Right ventricle myocardium inferior (tissue), 1 donor: ENCODE data around the gene CCSAP. TPM values are rescaled to one million over a fixed set of nuclear protein-coding genes. Genes with fewer than 3 reads are reported as not detected.
"Not testable (repeated sequence)": the region's sequence is repeated elsewhere in the genome, so short reads cannot be mapped to it uniquely, and the experiment has no call there.

Experiments used
- ATAC-seq: fragments of 200-7000 bp; cut with Tn5 transposase; one replicate; pipeline ENCODE4 v1.9.1; 2020; ENCODE audit warnings: mild to moderate bottlenecking, moderate library complexity
- DNase-seq: peaks from one replicate; pipeline ENCODE4 v3.0.0; 2021; ENCODE audit errors: missing footprints
- intact Hi-C: fragments of 100-400 bp; cut with DNase I; formaldehyde crosslinking; loops from one replicate; pipeline ENCODE4 v1.11.0; 2022
- long read RNA-seq: library from polyadenylated mRNA; unstranded; transcript quantifications from one replicate; pipeline ENCODE4 v2.0.0, GENCODE V29; 2021
- total RNA-seq: library from RNA; stranded (reverse); fragmentation: NEBNext Ultra II Directional; extraction: Animal tissue kit (Norgen Biotek cat#: 25700); gene quantifications from one replicate; pipeline ENCODE4 v1.2.1, GENCODE V29; 2021
- donor health status: DM: no; HTN: yes; CAD: no; lungs with severe emphysema.

Gene CCSAP, protein sequence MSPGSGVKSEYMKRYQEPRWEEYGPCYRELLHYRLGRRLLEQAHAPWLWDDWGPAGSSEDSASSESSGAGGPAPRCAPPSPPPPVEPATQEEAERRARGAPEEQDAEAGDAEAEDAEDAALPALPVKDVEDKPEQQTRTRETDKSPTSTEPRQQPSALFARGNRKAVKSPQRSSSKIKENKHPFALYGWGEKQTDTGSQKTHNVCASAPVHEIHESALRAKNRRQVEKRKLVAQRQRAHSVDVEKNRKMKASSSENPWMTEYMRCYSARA
- 2.3 TPM for total RNA-seq
- long read RNA-seq: 0 reads

DNA sequence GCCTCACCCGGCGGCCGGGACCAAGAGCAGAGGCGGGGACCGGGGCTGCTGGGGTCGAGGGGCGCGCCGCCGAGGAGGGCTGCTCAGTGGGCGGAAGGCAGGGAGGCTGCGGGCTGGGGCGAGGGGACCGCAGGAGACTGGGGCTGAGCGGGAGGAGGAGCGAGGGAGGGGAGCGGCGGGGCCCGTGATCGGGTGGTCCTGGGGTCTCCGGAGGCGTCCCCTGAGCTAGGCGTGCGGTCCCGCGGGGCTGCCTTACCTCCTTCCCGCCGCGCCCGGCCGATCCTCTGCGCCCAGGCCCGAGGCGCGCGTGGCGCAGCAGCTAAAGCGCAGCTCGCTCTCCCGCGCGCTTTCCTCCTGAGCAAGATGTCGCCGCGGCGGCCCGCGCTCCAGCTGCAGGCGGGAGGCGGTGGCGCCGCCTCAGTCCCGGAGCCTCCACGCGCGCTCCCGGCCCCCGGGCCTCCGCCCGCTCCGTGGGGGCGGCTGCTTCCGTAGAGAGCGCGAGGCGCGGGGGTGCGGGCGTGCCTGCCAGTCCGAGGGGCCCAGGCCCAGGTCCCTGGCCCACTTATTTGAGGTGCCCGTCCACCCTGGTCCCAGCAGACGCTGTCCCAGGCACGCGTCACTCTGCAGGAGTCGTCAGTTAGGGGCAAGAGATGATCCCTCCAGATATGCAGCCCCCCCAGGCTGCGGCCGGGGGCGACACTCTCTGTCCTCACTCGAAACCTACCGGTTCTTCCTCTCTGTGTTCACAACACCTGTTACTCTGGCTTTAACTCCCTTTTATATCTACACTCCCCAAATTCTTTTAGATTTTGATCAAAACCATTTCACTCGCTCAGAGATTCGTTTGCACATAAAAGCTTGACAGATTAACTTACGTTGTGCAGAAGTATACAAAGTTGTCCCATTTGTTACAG lies at the start of gene CCSAP:
CCSAP (minus strand) TSS at position 392 of the 914 bp plus-strand sequence. CDS start 582 bp downstream, outside the sequence.
- intact Hi-C loops: loop anchor here (5.0 kb wide), 1 partner anchor 71 kb away; the partner anchor contains the start of gene RAB4A
- DNase-seq: peak; percentile 85
- peak; percentile 85 for ATAC-seq

DNA sequence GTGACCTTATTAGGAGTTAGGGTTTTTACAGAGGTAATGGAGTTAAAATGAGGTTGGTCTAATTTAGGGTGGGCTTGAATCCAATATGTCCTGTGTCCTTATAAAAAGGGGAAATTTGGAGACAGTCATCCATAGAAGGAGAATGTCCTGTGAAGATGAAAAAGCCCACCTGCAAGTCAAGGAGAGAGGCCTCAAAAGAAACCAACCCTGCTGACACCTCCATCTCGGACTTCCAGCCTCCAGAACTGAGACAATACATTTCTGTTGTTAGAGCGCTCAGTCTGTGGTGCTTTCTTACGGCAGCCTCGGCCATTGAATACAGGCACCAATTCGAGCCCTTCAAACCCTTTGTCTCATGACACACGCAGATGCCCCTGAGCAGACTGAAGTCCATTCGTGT lies 47.3 kb upstream of the CCSAP start:
- DNase-seq: no peak
- intact Hi-C loops: no loop called here
- no peak for ATAC-seq

DNA sequence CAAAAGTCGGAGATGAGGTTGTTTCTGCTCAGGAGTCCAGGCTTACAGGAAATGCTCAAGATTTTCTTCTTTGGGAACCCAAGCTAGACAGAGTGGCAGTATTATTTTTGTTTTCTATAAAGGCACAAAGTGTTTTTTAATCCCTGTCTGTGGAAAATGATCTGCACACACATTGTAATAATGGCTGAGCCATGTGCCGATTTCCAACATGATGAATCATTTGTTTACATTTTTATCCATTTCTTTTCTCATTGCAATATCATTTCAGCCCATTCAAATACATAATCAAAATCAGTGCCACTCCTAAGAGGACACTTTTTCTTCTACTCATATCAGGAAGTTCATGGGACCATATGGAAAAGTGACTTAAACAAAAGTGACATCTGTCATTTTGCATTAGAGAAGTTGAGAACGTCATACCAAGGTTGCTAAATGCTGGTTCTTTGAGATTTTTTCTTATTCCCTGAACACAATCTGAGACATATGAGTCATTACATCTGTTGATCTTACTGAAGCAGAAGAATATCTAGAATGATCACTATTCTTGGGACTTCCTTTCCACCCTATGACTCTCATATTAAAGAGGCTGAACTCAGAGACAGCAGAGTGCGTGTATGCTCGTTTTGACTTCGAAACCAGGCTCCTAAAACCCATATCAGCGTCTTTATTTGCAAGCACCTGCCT lies 46.2 kb upstream of the CCSAP start:
- ATAC-seq (no peak), DNase-seq (no peak)
- intact Hi-C loops: no loop called here

DNA sequence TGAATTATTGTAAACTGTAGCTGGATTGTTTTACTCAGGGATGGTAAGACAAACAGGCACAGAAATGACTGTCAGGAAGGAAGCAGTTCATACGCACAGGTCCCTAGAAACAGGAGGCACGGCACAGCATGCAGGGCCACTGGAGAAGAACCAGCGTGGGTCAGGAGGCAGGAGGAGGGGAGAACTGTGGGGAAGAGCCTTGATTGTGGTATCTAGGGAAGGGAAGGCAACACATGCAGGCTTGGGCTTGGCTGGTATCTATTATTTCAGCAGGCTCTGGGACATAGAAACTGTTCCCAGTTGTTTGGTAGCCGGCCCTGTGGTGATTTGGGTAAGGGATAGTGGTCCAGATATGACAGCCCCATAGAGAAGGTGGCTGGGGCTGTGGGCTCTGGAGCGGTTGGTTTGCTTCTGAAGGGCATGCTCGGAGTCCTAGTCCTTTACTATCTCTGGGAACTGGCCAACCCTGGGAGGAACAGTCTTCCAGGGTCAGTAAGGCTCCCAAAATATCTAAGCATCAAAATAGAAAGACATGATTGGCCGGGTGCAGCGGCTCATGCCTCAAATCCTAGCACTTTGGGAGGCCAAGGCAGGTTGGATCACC lies 43.1 kb upstream of the CCSAP start:
- intact Hi-C loops: no loop called here
- DNase-seq (no peak), ATAC-seq (peak; percentile 68)

DNA sequence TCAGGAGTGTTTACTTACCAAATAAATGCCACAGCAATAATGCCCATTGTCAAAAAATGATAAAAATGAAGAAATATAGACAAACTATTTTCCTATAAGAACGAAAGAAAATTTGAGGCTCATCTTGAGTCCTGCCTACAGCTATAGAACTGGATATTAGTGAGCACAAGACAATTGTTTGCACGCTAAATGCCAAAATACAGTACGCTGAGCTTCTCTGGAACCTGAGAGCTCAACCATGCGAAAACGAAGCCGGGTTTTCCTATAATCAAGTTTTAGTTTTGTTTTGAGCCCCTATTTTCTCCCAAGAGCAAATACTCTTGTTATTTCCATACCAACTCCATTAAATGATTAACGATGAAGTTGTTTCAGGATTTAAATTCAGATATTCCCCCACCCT lies 42.0 kb upstream of the CCSAP start:
- DNase-seq (no peak), ATAC-seq (no peak)
- intact Hi-C loops: no loop called here

DNA sequence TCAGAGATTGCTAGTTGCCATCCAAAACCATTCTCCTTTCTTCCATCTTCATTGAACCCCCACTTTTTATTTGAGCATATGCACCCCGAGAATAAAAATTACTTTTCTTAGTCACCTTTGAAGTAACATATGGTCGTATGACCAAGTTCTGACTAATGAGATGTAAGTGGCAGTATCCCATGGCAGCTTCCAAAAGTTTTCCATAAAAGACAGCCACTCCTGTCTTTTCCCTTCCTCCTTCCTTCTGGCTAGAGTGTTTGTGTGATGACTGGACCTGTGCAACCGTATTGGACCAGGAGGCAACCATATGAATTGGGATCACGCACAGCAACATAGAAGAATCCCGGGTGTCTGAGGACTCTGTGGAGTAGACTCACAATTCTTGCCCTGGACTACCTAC lies 41.1 kb upstream of the CCSAP start:
- intact Hi-C loops: no loop called here
- DNase-seq (no peak), ATAC-seq (no peak)

DNA sequence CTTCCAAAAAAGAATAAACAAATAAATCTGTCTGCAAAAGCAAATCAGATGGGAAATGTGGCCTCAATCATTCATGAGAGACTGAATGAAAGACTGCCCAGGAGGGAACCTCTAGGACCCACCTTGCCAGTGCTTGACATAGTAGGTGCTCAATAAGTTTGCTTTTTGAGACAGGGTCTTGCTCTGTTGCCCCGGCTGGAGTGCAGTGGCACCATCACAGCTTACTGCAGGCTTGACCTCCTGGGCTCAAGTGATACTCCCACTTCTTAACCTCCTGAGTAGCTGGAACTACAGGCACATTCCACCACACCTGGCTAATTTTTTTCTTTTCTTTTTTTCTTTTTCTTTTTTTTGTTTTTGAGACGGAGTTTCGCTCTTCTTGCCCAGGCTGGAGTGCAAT lies 40.3 kb upstream of the CCSAP start:
- intact Hi-C loops: no loop called here
- DNase-seq (no peak), ATAC-seq (no peak)

DNA sequence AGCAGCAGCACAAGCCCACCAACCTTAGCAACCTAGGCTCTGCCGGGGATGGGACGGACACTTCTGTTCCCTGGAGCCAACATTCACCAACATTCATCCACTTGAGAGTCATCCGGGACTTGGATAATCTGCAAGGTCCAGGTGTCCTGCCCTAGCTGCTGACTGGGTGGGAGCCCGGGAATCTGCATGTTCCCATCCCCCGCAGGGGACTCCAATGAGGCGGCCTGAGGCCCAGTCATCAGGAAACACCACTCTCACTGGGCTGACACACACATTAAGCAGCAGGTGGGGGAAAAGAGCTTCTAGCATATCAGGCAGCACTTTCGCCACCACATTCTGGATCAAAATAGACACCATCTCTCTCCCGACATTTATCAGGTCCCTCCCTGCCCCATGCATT lies 38.4 kb upstream of the CCSAP start:
- peak; percentile 68 for DNase-seq
- intact Hi-C loops: no loop called here
- no peak for ATAC-seq

DNA sequence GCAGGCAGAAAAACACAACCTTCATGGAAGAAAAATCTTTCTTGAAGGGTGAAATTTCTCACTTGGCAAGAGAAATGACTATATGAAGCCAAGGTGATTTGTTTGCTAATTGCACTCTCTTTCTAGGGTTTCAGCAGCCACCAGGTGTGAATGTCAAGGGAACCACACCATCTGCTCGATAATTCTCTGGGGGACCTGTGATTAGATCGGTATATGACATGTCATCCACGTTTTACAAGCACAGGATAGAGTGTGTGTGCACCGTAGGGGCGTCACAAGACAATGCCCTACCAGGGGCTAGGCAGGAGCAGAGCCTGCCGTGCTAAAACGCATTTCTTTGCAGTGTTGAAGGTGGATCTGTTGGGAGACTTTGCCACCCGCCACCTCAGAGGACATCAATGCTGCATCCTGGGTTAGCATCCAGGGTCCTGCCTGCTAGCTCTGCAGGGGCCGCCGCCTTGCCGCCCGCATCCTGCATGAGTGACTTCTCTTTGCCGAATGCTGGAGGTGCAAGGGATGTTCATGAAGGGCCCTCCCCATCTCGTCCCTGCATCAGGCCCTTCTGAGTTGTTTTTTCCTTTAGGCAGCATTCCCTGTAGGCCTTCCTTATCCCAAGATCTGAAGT lies 37.8 kb upstream of the CCSAP start:
- intact Hi-C loops: no loop called here
- DNase-seq (no peak), ATAC-seq (no peak)

DNA sequence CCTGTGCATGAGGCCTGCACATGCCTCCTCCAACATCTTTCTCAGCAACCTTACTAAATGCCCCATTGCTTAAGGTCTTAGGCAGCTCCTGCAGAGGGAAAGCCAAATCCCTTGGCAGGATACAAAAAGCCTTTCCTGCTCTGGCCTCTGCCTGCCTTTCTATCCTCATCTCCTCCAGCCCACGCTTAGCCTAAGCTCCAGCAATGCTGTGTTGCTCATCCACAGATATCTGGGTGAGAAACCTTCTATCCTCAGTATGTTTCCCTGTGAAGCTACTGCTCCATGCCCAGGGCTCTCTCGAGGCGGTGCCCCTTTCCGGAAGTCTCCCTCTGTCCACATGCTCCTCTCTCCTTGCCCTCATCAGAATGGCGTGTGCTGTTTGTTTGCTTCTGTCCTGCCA lies 37.0 kb upstream of the CCSAP start:
- no peak for DNase-seq
- ATAC-seq: no peak
- intact Hi-C loops: no loop called here

DNA sequence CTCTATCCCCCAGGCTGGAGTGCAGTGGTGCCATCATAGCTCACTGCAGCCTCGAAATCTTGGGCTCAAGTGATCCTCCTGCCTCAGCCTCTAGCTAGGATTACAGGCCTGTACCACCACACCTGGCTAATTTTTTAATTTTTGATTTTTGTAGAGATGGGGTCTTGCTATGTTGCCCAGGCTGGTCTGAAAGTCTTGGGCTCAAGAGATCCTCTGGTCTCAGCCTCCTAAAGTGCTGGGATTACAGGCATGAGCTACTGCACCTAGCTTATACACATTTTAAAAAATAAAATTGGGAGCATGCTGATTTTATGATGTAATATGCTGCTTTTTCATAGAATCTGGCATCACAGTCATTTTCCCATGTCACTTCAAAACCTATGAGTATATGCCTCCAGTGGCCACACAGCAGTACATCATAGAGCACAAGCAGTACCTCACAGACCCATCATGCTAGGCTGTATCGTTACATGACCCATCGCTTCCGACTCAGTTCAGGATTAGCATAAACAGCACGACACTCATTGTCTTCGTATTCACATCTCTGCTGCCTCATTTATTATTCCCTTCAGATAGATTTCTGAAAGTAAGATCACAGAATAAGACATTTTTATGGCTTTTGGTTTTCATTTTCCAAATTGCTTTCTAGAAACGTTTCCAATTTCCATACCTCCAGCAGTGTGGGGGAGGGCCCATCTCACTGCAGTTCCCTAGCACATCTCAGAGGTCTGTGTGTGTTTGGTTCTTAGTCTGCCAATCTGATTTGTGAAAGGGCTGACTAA lies 35.9 kb upstream of the CCSAP start:
- no peak for ATAC-seq
- intact Hi-C loops: no loop called here

DNA sequence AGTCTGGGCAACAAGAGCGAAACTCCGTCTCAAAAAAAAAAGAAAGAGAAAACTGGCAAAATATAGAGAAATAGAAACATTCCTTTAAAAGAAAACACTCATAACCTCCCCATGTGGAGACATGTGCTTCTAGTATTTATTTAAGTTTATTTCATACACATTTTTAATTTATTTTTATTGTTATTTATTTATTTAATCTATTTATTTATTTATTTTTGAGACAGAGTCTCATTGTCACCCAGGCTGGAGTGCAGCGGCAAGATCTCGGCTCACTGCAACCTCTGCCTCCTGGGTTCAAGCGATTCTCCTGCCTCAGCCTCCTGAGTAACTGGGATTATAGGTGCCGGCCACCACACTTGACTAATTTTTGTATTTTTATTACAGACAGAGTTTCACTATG lies 35.2 kb upstream of the CCSAP start:
- intact Hi-C loops, DNase-seq, ATAC-seq: not testable (repeated sequence)

More for the DNA sequence above, 35.9 kb upstream of the CCSAP start:
- no peak for DNase-seq

DNA sequence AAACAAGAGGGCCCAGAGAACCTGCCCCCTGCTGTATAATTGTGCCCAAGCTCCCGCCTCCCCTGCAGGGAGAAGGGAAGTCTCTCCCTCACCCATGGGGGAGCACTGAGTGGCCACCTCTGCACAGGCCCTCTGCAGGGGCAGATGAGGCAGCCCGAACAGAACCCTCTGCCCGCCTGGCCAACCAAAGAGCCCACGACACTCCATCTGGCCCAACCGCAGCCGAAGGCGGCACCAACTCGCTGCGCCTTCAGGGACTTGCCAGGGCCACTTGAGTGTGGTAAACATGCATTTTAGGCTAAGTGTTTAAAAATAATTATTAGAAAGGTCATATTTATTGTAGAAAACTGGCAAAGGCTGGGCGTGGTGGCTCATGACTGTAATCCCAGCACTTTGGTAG lies 34.6 kb upstream of the CCSAP start:
- intact Hi-C loops: no loop called here
- ATAC-seq (no peak), DNase-seq (no peak)

DNA sequence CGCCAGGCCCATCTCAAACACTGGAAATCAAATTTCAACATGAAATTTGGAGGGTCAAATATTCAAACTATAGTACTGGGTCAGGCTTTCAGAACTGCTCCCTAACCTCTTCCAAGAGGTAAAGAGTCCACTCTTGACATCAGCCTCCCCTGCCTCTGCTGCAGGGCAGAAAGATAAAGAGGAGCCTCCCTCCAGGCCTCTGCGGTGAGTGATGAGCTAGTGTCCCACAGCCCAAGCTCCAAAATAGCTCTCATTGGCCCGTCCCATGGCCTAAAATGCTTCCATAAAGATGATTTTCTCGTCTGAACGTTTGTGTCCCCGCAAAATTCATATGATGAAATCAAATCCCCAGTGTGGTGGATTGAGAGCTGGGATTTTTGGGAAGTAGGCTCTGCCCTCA lies 33.7 kb upstream of the CCSAP start:
- intact Hi-C loops: no loop called here
- no peak for DNase-seq
- no peak for ATAC-seq

DNA sequence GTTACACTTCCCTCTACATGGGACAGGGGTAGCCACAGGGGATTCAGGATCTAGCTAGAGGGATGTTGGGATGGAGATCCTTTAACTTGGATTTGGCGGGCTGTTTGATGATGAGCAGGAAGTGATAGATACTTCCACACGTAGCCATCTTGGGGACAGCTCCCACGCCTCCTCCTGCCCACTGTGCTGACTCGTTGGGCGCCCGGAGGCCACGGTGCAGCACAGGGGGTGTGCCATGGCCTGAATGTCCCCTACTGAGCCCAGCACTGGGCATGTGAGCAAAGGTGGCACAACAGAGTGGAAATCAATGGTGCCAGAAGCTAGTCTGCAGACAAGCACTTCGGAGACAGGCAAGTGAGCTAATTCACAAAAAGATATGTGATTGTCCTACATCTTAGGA lies 31.6 kb upstream of the CCSAP start:
- DNase-seq (no peak), ATAC-seq (no peak)
- intact Hi-C loops: no loop called here

DNA sequence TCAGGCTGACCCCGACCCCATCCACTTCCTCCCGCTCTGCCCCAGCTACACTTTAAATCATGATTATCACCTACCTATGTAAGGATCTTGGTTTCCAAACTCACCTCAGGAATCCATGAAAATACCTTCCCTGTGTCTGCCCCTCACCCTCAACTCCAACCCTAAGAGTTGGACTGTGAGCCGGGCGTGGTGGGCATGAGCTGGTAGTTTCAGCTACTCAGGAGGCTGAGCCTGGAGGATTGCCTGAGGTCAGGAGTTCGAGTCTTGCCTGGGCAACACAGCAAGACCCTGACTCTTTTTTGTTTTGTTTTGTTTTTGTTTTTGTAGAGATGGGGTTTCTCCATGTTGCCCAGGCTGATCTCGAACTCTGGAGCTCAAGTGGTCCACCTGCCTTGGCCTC lies 30.5 kb upstream of the CCSAP start:
- DNase-seq (no peak), ATAC-seq (no peak)
- intact Hi-C loops: no loop called here

DNA sequence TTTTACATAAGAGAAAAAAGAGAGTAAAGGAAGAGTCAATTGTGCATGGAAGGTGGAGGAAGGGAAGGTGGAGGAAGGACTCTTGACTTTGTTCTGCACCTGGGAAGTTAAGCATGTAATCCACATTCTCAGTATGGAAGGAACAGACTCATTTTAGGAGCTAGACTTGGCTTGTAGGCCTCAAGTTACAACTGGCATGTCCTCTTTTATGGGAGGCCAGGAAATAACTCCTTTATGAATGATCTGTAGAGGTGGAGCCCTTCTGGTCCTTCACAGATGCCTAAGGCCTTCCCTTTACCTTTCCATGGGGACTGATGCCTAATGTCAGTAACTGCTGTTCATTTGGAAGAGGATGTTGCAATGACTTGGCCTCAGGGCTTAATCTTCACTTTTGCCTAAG lies 29.4 kb upstream of the CCSAP start:
- ATAC-seq (no peak), DNase-seq (no peak)
- intact Hi-C loops: no loop called here

DNA sequence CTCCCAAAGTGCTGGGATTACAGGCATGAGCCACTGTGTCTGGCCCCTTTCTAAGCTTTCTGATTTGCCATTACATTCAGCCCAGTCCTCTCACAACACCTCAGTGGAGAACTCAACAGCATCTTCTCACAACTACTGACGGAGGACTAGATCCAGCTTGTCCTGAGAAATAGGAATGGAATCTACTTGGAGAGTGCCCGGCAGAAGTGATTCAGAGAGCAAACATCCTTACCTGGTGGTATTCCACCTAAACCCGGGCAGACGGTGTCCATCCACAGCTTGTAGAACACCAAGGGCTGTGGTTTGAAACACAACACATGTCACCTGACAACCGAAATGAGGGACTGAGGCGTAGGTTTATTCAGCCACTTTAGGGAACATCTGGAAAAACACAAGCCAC lies 28.8 kb upstream of the CCSAP start:
- no peak for ATAC-seq

More for the DNA sequence above, 28.8 kb upstream of the CCSAP start:
- intact Hi-C loops: loop anchor here (2.0 kb wide), 1 partner anchor 111 kb away; no protein-coding TSS in a partner anchor
- no peak for DNase-seq
